Esophagus muscularis mucosa (tissue), 4 donors: ENCODE measurements around the gene COL8A2.

ENCODE experiments used
- CTCF ChIP-seq, 3 experiments: fragments of 200-600 bp in 2 of 3; fragments of 450-650 bp in 1 of 3; sonication (generic) in 2 of 3; IDR thresholded peaks; one replicate each; pipeline ENCODE4 v1.5.1; 2017 to 2019; ENCODE audit warnings: antibody characterized with exemption in 3 of 3, mild to moderate bottlenecking in 2 of 3, moderate library complexity in 1 of 3
- EP300 ChIP-seq: sonication (generic); formaldehyde crosslinking; IDR thresholded peaks from one replicate; pipeline ENCODE4 v1.6.1; 2017; ENCODE audit warnings: antibody characterized with exemption
- POLR2AphosphoS5 ChIP-seq, 2 donors: sonication (generic); formaldehyde crosslinking; IDR thresholded peaks; one replicate each; pipeline ENCODE4 v1.6.1; 2017; ENCODE audit warnings: antibody characterized with exemption in 2 of 2

- no peak for TF ChIP-seq CTCF (IDR thresholded peaks at IDR 0.05)
- no peak for TF ChIP-seq POLR2AphosphoS5 (IDR thresholded peaks at IDR 0.05)
- no peak for TF ChIP-seq EP300
These were observed 26.8 kb upstream of the COL8A2 start for GRCh38 chr1:36151845-36152203.
